ENCODE results near the gene GABRR3.
A peak's percentile ranks its signal among the peaks of the same experiment; 100 is the strongest.
"Not testable (repeated sequence)": the region's sequence is repeated elsewhere in the genome, so short reads cannot be mapped to it uniquely, and the experiment has no call there.

The GABRR3 gene

DNA sequence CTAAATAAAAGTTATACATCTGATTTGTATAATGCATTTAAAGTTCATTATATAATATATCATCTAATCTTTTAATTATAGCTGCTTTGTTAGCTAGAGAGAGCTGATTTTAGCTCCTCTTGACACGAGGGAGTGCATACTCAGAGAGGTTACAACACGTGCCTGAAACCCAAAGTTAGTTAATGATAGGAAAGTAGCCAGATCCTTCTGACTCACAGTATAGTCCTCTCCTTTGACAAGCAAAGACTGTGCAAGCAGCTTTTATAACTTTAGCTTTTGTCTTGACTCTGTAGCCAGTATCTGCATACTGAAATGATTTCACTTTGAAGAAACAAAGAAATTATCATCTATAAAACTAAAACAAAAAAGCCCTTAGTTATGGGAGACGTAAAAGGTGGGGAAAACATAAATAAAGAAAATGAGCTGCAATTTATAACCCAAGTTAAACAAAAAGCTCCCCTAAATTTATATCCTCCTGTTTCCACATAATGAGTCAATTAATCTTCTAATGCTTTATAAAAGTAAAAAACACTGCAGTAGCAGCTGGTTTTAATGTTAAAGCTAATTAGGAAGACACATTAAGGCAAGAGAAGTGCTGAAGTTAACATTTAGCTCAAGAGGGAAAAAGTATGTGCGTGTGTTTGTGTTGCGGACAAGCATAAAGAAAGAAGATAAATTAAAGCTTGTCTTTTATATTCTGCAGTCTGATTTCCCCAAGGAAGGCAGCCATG, 13.1 kb downstream of the GABRR3 start:
- no peak for DNase-seq

- no peak for DNase-seq
Measured at GRCh38 chr3:98020412-98020811, 14.7 kb downstream of the GABRR3 start.

DNA sequence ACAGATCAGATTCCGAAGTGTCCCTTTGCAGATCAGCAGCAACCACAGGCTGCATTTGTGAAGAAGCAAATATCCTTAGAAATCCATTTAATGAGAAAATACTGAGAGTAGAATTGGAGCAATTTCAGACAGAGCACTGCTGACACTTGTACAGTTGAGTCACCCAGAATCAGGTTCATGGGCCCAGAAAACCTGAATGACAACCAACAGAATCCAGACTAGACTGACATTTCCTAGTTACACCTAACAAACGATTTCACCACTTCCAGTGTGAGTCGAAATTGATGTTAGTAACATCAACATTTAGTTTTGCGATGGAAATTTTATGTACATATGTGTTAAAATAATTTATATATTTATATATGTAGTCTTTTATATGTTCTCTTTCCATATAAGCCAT, 16.8 kb downstream of the GABRR3 start:
- no peak for DNase-seq

DNA sequence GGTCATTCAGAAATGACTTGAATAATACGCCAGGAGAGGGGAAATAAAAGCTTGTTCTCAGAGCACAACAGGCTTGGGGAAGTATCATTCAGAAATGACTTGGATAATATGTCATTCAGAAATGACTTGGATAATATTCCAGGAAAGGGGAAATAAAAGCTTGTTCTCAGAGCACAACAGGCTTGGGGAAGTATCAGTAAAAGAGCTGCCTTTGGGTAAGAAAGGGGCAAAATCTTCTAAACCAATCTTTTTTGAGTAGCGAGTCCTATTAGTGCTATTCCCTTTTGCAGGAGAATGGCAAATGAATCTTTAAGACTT, 20.9 kb downstream of the GABRR3 start:
- no peak for DNase-seq

GRCh38 chr3:98013411-98014267, 21.5 kb downstream of the GABRR3 start:
- no peak for DNase-seq

GRCh38 chr3:98012979-98013378, 22.1 kb downstream of the GABRR3 start:
- no peak for DNase-seq

DNA sequence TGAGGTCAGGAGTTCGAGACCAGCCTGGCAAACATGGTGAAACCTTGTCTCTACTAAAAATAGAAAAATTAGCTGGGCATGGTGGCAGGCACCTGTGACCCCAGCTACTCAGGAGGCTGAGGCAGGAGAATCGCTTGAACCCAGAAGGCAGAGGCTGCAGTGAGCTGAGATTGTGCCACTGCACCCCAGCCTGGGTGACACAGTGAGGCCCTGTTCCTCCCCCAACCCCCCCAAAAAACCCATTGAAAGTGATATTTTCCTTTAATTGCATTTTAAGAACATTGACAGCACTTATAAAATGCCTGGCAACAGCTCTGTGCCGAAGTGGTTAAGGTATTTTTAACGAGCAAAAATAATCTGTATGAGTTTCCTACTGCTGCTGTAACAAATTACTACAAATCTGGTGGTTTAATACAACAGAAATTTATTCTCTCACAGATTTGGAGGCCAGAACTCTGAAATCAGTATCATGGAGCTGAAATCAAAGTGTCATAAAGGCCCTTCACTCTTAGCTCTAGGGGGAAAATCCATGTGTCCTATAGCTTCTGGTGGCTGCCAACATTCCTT, 24.1 kb downstream of the GABRR3 start:
- DNase-seq = not testable (repeated sequence)

- DNase-seq = no peak
Measured at GRCh38 chr3:98010194-98010882, 24.8 kb downstream of the GABRR3 start.

DNA sequence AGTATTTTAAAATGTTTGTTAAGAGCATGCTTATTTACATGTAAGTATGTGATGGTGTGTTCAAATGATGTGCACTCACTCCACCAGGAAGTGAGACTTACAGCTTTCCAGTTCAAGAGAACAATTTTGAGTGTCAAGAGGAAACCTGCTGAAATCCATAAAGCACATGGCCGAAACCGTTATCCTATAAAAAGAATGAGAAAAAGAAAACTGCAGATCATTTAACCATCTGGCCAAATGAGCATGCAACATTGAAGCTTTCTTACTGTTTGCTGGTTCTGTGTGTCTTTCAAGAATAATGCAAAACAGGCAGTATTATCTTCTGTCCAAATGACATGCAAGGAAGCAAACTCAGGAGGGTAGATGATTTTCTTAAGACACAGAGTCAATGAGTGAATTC, 26.3 kb downstream of the GABRR3 start:
- DNase-seq = no peak

GRCh38 chr3:98005438-98005837, 29.7 kb downstream of the GABRR3 start:
- no peak for DNase-seq

GRCh38 chr3:98004721-98005120, 30.4 kb downstream of the GABRR3 start:
- DNase-seq = no peak

- DNase-seq = peak; percentile 24
Measured at GRCh38 chr3:98003306-98003969, 31.7 kb downstream of the GABRR3 start.

DNA sequence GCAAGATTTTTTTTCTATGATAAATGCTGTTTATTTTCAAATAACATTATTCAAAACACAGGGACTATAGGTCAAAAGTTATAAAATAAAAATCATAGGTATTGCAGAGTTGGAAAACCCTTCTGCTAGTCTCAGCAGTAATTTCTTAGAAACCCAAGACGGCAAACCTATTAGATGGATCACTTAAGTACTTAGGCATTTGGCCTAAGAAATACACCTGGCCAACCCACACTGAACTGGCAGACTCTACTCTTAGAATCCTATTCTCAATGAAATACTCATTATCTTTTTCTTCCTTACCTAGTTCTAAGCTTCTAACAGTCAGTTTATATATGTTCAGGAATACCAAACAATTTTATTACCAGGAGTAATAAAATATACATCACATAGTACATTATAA, 32.4 kb downstream of the GABRR3 start:
- DNase-seq = no peak

DNA sequence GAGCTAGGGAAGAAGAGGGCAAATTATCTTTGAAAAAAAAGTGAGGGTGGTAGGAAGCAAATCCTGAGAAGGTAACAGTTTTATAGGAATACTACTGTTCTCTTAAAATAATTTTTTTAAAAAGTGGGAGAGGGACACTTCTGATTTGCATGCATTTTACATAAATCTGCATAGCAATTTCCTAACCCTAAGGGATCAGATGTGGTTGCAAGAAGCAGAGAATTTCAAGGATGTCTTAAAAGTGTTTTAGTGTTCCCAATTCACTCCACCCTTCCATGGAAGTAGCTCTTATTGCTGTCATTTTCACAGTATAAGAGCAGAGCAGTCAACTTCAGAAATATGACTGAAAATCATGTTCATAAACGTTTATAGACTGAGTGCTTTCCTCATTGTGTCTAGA, 35.1 kb downstream of the GABRR3 start:
- no peak for DNase-seq

GRCh38 chr3:97999103-97999502, 36.0 kb downstream of the GABRR3 start:
- no peak for DNase-seq

DNA sequence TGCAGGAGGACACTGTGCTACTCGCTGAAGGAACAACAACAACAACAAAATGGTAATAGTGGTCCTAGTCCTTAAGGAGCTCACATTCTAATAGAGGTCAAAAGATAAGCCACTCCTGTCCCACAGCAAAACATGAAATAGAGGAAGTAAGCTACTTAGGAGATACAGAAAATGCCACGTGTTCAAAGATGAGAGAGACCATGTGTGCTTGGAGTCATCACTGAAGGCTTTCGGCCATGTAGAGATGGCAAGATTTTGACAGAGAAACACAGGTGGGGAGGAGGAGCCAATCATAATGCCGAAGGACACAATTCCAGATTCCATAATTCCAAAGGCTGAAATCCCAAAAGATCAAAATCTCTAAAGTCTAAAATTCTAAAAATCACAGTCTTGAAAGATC, 38.1 kb downstream of the GABRR3 start:
- DNase-seq = no peak

DNA sequence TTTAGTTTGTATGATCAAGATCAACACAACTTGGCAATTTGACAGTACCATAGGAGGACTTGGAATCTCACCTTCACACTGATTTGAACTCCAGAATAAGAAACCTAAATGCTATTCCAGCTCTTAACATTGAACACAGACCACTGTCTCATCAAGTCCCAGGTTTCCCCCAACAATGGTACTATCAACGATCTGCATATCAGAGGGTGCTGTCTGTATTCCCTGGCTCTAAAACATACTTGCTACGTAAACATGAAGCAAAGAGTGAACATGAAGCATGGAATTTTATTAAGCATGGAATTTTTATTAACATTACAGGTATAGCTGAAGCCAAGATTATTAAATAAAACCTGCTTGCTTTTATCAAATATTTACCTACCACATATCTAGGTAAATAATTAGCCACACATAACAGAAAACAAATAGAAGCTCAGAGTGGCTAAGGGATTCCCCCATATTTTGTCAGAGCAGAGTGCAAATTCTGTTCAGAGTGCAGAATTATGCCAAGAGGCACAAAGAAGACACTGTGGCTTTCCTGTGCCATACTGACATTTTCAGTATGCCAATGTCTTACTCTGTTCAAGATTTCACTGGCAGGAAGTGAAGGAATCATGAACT, 40.7 kb downstream of the GABRR3 start:
- DNase-seq = no peak

- no peak for DNase-seq
Measured at GRCh38 chr3:97993526-97993925, 41.6 kb downstream of the GABRR3 start.

DNA sequence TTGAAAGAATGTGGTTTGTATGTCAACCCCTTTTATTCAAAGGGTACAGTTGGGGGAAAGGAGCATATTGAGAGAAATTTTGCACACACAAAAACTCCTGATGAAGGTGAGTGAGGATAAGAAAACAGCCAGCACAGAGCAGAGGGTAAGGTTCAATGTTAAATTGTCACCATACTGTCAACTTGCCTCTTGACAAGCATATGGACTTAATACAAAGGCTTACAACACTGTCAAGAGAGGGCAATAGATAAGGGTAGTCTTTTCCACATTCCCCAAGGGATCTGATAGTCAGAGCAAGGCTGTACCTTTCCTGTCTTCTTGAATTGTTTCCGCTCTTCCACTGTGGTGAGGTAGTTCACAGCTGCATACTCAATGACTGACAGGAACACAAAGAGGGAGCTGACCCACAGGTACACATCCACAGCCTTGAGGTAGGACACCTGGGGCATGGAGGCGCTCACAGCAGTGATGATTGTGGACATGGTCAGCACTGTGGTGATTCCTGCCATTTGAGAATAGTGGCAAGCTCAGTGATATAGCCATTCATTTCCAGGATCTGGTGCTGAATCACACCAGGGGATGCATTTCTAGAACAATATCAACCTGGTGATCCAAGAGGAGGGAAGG, 42.5 kb downstream of the GABRR3 start:
- DNase-seq = no peak

- no peak for DNase-seq
Measured at GRCh38 chr3:97991293-97991682, 43.8 kb downstream of the GABRR3 start.

DNA sequence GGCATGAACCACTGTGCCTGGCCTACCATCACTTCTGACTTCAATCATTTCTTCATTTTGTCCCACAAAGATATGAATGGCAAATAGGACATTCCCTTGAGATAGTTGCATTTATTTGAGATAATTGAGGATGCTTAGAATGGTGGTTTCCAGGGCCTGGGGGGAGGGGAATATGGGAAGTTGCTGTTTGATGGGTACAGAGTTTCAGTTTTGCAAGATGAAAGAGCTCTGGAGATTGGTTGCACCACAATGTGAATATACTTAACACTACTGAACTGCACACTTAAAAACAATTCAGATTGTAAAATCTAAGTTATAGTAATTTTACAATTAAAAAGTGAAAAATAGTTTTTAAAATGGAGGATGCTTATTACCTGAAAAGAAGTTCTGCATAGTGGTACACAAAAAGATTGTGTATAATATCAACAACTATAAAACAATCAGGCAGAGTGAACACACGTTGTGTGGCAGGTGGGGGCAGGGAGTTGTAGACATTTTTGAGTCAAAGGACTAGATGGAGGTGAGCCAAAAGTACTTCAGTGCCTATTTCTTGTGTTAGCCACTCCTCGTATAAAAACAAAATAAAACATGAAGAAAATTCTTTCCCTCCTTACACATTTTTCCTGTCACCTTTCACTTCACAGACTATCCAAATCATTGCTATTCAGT, 44.4 kb downstream of the GABRR3 start:
- DNase-seq = no peak
